GM12865 (cell line): ENCODE results near the gene ACOXL.

Source experiments
- DNase-seq: peaks from one replicate; pipeline ENCODE4 v3.0.0; 2010; ENCODE audit warnings: low read depth
- H3K4me3 ChIP-seq: 2 replicates; pipeline ENCODE4 v1.5.1; 2011; ENCODE audit warnings: mild to moderate bottlenecking, low read depth, low read length, control low read depth
- TF ChIP-seq, protein P1 (sequence below): IDR thresholded peaks from 2 replicates; pipeline ENCODE4 v1.5.1; 2011; ENCODE audit warnings: low read length, control low read depth, low read depth, inconsistent platforms; ENCODE audit not compliant: insufficient read depth; ENCODE audit errors: missing control alignments

The ACOXL gene

DNA sequence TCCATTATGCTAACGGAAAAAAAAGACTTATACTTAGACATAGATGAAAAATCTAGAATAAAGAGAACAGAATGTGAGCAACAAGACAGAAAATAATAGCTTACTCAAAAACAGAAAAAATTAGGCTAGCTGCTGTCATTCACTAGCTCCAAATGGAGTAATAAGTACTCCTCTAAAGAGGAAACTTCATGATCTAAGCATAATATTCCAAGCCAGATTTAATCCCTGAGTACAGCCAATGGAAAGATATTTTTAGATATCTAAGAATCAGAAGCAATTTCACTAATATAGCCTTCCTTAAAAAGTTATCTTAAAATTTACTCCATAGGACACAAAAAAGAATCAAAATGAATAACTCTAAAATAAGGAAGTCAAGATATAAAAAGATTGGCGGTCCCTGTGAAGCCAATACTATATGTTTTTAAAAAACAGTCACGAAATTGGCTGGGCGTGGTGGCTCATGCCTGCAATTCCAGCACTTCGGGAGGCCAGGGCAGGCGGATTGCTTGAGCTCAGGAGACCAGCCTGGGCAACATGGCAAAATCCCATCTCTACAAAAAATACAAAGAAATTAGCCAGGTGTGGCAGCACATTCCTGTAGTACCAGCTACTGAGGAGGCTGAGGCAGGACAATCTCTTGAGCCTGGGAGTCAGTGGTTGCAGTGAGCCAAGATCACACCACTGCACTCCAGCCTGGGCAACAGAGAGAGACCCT is 265.1 kb downstream of the ACOXL start:
- H3K4me3 ChIP-seq, result no peak overlapping the region
- TF ChIP-seq, protein P1, sequence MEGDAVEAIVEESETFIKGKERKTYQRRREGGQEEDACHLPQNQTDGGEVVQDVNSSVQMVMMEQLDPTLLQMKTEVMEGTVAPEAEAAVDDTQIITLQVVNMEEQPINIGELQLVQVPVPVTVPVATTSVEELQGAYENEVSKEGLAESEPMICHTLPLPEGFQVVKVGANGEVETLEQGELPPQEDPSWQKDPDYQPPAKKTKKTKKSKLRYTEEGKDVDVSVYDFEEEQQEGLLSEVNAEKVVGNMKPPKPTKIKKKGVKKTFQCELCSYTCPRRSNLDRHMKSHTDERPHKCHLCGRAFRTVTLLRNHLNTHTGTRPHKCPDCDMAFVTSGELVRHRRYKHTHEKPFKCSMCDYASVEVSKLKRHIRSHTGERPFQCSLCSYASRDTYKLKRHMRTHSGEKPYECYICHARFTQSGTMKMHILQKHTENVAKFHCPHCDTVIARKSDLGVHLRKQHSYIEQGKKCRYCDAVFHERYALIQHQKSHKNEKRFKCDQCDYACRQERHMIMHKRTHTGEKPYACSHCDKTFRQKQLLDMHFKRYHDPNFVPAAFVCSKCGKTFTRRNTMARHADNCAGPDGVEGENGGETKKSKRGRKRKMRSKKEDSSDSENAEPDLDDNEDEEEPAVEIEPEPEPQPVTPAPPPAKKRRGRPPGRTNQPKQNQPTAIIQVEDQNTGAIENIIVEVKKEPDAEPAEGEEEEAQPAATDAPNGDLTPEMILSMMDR, result no peak
- DNase-seq, result no peak

DNA sequence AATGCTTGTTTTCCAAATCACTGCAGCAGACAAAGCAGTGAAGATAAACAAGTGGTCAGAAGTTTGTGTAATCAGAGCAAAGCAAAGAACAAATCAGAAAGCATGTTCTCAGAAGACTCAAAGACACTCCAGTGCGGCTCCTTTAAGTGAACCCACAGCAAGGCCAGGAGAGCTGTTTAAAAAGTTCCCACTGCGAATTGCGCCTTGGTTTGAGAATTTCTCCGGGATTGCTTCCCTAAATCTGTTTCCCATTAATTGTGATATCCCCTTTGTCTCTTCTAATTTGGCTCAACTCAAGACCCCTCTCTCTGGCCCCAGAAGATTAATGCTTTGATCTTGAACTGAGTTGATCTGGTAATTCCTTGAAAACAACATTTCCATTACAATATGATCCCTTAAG is 265.9 kb downstream of the ACOXL start:
- no peak for DNase-seq
- no peak overlapping the region for H3K4me3 ChIP-seq
- TF ChIP-seq, protein P1, result no peak

DNA sequence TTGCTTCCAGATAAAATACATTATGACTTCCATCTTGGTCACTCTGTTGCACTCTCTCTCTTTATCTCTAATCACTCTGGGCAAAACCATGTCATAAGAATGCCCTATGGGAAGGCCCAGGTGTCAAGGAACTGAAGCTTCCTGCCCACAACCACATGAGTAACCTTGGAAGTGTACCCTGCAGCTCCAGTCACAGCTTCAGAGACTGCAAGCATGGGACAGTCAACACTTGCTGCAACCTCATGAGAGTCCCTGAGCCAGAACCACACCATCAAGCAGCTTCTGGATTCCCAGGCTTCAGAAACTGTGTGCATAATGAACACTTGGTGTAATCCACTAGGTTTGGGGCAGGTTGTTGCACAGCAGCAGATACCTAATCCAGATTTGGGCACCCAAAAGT is 267.3 kb downstream of the ACOXL start:
- DNase-seq, result no peak
- TF ChIP-seq, protein P1, result no peak

DNA sequence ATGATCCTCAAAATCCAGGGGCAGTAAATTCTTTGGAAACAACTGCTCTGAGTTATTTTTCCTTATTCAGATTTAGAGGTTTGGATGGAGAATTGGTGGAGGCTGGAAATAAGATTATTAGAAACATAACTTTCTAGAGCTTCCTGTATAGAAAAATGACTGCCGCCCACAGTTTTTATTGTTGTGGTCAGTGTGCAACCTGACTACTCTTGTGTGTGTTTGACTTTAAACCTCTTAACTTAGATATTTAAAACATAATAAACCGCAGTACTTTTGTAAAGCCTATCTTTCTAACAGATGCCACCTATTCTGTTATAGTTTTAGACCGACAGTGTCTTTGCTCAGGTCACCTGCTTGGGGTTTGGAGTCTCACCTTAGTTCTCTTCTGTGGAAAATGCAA is 272.9 kb downstream of the ACOXL start:
- TF ChIP-seq, protein P1, result no peak
- H3K4me3 ChIP-seq, result no peak overlapping the region
- DNase-seq, result no peak

More for the DNA sequence above, 267.3 kb downstream of the ACOXL start:
- H3K4me3 ChIP-seq, result no peak overlapping the region

DNA sequence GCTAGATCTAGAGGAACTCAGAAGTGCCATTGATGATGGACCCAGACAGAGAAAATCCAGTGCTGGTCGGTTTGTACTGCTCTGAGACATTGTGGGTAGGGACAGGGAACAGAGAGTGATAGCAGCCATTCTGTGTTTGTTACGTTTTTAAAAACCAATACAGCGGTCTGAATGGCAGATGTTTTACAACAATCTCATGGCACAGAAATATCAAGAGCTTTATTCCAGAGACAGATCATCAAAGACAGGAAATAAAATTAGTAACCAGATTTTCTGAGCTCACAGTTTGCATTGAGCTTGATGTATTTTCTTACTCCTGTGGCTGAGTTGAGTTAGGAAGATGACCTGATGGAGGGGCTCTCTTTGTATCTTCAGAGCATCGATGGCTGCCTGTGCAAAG is 273.4 kb downstream of the ACOXL start:
- TF ChIP-seq, protein P1, result no peak
- no peak for DNase-seq
- no peak overlapping the region for H3K4me3 ChIP-seq

DNA sequence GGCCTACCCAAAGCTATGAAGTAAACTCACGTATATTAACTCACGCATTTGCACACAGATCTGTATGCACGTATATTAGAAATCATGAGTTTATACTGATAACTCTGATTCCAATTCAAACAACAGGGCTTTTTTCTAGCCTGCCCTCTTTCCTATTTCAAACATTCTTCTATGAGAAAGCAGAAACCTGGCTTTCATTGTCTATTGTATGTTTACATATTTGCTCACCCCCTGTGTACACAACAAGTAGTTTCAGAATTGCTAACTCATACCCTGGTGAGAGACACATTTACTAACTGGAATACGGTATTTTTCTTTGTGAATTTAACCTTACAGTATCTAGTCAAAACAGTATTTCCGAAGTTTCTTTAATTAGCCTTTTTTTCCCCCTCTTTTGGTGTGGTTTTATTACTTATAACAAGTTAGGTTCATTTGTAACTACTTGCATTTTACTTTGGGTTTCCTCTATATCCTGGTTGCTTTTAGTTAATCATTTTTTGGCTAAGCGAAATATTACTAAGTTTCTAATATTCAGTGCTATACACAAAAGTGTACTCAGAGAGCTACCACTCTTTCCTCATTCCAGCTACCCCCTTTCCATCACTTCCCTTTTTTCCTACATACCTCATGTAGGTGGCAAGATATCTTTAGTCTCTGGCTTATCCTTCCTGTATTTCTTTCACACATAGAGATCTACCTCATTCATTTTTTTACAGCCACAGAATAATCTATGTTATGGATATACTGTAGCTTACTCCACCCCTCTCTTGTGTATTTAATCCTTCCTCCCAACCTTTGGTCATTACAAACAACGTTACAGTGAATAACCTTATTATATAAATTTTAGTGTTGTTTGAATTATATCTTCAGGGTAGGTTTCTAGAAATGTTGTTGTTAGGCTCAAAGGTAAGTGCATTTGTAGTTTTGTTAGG is 275.6 kb downstream of the ACOXL start:
- TF ChIP-seq, protein P1, result no peak
- H3K4me3 ChIP-seq, result no peak overlapping the region
- DNase-seq, result no peak
